Naive thymus-derived CD4-positive, alpha-beta T cell (primary cell): ENCODE measurements around the gene FLVCR1. TPM values are rescaled to one million over a fixed set of nuclear protein-coding genes. Genes with fewer than 3 reads are reported as not detected.
"Not testable (repeated sequence)": the region's sequence is repeated elsewhere in the genome, so short reads cannot be mapped to it uniquely, and the experiment has no call there.

Experiments used
- ATAC-seq: fragments of 150-1000 bp; cut with Tn5 transposase; 2 replicates; pipeline ENCODE4 v1.10.0; 2021; ENCODE audit warnings: mild to moderate bottlenecking, moderate library complexity
- CTCF ChIA-PET: fragments of 350-600 bp; sonication (Branson Sonifier 250); formaldehyde crosslinking; loops from one replicate; lab custom pipeline; 2021; ENCODE audit warnings: antibody characterized with exemption; lab: Charles Lee
- POLR2A ChIA-PET: fragments of 350-600 bp; sonication (Branson Sonifier 250); formaldehyde crosslinking; loops from one replicate; lab custom pipeline; 2021; ENCODE audit warnings: antibody characterized with exemption, inconsistent platforms; lab: Charles Lee
- DNase-seq, 9 donors: peaks; one replicate each; pipeline versions ENCODE4 v3.0.0 to v3.0.0-alpha.2; 2020 to 2022; ENCODE audit warnings: mixed read lengths in 1 of 9
- H3K27ac ChIP-seq: one replicate; pipeline ENCODE4 v1.7.0; 2013; ENCODE audit warnings: mild to moderate bottlenecking, low read depth, low read length, moderate library complexity
- H3K27me3 ChIP-seq, 2 donors: one replicate each; pipeline ENCODE4 v1.7.0; 2013; ENCODE audit warnings: low read length in 2 of 2, mild to moderate bottlenecking in 2 of 2, moderate library complexity in 2 of 2; ENCODE audit not compliant: control insufficient read depth in 2 of 2, insufficient read depth in 2 of 2
- H3K36me3 ChIP-seq, 3 experiments: 1 replicate in 2 of 3; 2 replicates in 1 of 3; pipeline ENCODE4 v1.7.0; 2013; ENCODE audit warnings: low read length in 3 of 3, mild to moderate bottlenecking in 3 of 3, moderate library complexity in 1 of 3; ENCODE audit not compliant: insufficient read depth in 3 of 3, control insufficient read depth in 2 of 3
- H3K4me1 ChIP-seq, 2 donors: one replicate each; pipeline ENCODE4 v1.7.0; 2013; ENCODE audit warnings: low read length in 2 of 2, mild to moderate bottlenecking in 2 of 2, moderate library complexity in 1 of 2; ENCODE audit not compliant: control insufficient read depth in 2 of 2, insufficient read depth in 2 of 2
- H3K4me3 ChIP-seq: 2 replicates; pipeline ENCODE4 v1.7.0; 2013; ENCODE audit warnings: mild to moderate bottlenecking, low read length
- H3K9me3 ChIP-seq, 3 experiments: 1 replicate in 2 of 3; 2 replicates in 1 of 3; pipeline ENCODE4 v1.7.0; 2013; ENCODE audit warnings: low read length in 3 of 3; ENCODE audit not compliant: control insufficient read depth in 2 of 3
- H3K27ac Mint-ChIP-seq, 9 donors: one replicate each; pipeline ENCODE4 v1.8.0; 2020 to 2022; ENCODE audit warnings: mixed read lengths in 9 of 9, mild to moderate bottlenecking in 8 of 9, moderate library complexity in 5 of 9, inconsistent platforms in 2 of 9
- H3K27me3 Mint-ChIP-seq, 5 donors: one replicate each; pipeline ENCODE4 v1.8.0; 2021 to 2022; ENCODE audit warnings: mixed read lengths in 5 of 5, mild to moderate bottlenecking in 1 of 5
- H3K36me3 Mint-ChIP-seq, 5 donors: one replicate each; pipeline ENCODE4 v1.8.0; 2020 to 2022; ENCODE audit warnings: mixed read lengths in 5 of 5, mild to moderate bottlenecking in 3 of 5, inconsistent platforms in 1 of 5
- H3K4me1 Mint-ChIP-seq, 7 donors: one replicate each; pipeline ENCODE4 v1.8.0; 2020 to 2022; ENCODE audit warnings: mixed read lengths in 7 of 7, mild to moderate bottlenecking in 3 of 7, inconsistent platforms in 1 of 7
- H3K4me3 Mint-ChIP-seq, 10 donors: one replicate each; pipeline ENCODE4 v1.8.0; 2020 to 2022; ENCODE audit warnings: mild to moderate bottlenecking in 10 of 10, mixed read lengths in 10 of 10, moderate library complexity in 6 of 10, inconsistent platforms in 2 of 10
- H3K9me3 Mint-ChIP-seq, 11 donors: one replicate each; pipeline ENCODE4 v1.8.0; 2020 to 2022; ENCODE audit warnings: mixed read lengths in 11 of 11, mild to moderate bottlenecking in 4 of 11, inconsistent platforms in 1 of 11, moderate library complexity in 1 of 11
- intact Hi-C, 2 donors: fragments of 100-400 bp; cut with micrococcal nuclease; formaldehyde crosslinking; loops; one replicate each; pipeline ENCODE4 v1.15.1; 2023
- polyA plus RNA-seq, 2 donors: library from polyadenylated mRNA; unstranded; fragments of 300-500 nt; fragmentation: Illumina TruSeq; gene quantifications; one replicate each; pipeline ENCODE4 v1.2.3, GENCODE V29; 2021
- total RNA-seq, 6 experiments: library from RNA in 5 of 6; stranded (reverse) in 5 of 6; gene quantifications; 1 replicate in 5 of 6; 2 replicates in 1 of 6; pipeline ENCODE4 v1.2.3 and lab custom pipeline; 2021 to 2026

Gene FLVCR1
- total and polyA plus RNA-seq, 7 experiments from 2014 or later, result 2.3 to 12.2 (median 7.5) TPM

DNA sequence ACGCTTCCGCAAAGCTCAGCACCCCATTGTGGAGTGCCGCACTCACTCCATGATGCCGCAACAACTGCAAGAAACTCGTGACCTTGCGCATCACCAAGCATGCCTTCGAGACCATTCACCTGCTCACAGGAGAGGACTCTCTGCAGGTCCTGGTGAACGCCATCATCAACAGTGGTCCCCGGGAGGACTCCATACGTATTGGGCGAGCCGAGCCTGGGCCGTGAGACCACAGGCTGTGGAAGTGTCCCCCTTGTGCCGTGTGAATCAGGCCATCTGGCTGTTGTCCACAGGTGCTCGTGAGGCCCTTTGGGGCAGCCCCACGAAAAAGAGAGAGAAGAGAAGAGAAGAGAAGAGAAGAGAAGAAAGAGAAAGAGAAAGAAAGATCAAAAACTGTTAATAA is 33.9 kb upstream of the FLVCR1 start:
- CTCF ChIA-PET, result no interaction called here
- peaks cover 0 to 9% (median 5%) of the 10 kb centered on the region in 5 donors for H3K27me3 Mint-ChIP-seq
- intact Hi-C loops, result no loop called here

DNA sequence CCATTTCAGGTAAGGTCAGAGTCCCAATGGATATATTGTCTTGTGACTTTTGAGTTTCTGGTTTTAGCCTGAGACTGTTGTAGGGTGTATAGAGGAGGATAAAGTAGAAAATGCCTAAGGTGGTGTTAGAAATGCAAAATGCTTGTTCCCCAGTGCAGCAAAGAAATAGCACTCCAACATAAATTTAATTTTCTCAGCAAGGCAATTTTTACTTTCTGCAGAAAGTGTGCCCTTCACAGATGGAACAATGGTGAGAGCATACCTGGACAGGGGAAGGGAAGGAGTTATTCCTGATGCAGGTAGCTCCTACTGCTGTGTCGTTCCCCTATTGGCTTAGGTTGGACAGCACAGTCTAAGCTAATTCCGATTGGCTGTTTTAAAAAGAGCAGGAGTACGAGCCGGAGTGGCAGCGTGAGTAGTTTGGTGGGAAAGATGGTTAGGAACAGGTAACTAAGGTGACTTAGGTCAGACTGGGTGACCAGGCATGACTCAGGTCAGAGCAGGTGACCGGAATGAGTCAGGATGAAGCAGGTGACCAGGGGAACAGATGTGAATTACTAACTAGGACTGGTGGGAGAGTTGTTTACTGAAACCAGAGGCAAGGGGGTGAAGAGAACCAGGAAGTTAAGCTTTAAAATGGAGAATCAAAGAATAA is 32.1 kb upstream of the FLVCR1 start:
- H3K4me1 Mint-ChIP-seq, result no peaks in the 10 kb centered on the region
- no peaks in the 10 kb centered on the region for H3K27me3 ChIP-seq
- no peak overlapping the region for H3K27ac Mint-ChIP-seq
- H3K9me3 ChIP-seq, result peaks cover 0 to 15% (median 0%) of the 10 kb centered on the region in 3 experiments
- DNase-seq (no peak), ATAC-seq (no peak)
- ChIA-PET POLR2A (no interaction called here), CTCF (interaction anchor here (0.6 kb wide), 1 partner anchor 402 kb away, joined by 3 read pairs; no protein-coding TSS in a partner anchor)
- H3K36me3 ChIP-seq, result no peaks in the 10 kb centered on the region
- H3K27me3 Mint-ChIP-seq, result peaks cover 0 to 9% (median 5%) of the 10 kb centered on the region in 5 donors
- no peak overlapping the region for H3K27ac ChIP-seq
- H3K4me1 ChIP-seq, result no peaks in the 10 kb centered on the region
- peaks cover 11 to 40% (median 19%) of the 10 kb centered on the region in 11 donors for H3K9me3 Mint-ChIP-seq
- H3K4me3 ChIP-seq, result no peak overlapping the region
- intact Hi-C loops, result no loop called here
- H3K4me3 Mint-ChIP-seq, result no peak overlapping the region
- peaks cover 6 to 22% (median 14%) of the 10 kb centered on the region in 5 donors for H3K36me3 Mint-ChIP-seq

More for the DNA sequence above, 33.9 kb upstream of the FLVCR1 start:
- no peaks in the 10 kb centered on the region for H3K4me1 ChIP-seq
- no peak overlapping the region for H3K4me3 Mint-ChIP-seq
- no peaks in the 10 kb centered on the region for H3K27me3 ChIP-seq
- H3K27ac Mint-ChIP-seq, result no peak overlapping the region
- POLR2A ChIA-PET, result no interaction called here
- H3K9me3 ChIP-seq, result peaks cover 0 to 15% (median 0%) of the 10 kb centered on the region in 3 experiments
- H3K36me3 Mint-ChIP-seq, result peaks cover 6 to 22% (median 14%) of the 10 kb centered on the region in 5 donors
- no peak overlapping the region for H3K27ac ChIP-seq
- H3K4me1 Mint-ChIP-seq, result peaks cover 0 to 7% (median 4%) of the 10 kb centered on the region in 7 donors
- H3K36me3 ChIP-seq, result no peaks in the 10 kb centered on the region
- no peak overlapping the region for H3K4me3 ChIP-seq
- DNase-seq (no peak), ATAC-seq (no peak)
- peaks cover 11 to 40% (median 19%) of the 10 kb centered on the region in 11 donors for H3K9me3 Mint-ChIP-seq

DNA sequence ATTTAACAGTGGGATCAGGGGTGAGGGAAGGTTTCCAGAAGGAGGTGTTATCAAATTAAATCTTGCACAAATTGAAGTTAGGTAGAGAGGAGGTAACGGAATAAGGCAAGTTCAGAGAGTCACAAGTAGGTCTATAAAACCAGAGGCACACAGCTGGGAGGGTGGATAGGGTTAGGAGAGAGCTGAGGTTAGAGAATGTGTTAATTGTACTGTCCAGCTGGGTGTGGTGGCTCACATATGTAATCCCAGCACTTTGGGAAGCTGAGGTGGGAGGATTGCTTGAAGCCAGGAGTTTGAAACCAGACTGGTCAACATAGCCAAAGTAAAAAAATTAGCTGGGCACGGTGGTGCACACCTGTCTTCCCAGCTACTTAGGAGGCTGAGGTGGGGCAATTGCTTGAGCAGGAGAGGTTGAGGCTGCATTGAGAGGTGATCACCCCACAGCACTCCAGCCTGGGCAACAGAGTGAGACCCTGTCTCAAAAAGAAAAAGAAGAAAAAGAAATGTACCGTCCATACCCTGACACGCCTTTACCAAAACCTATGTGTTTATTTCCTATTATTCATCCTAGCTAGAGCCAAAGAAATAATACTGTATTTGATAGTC is 30.8 kb upstream of the FLVCR1 start:
- Mint-ChIP-seq H3K9me3 (peaks cover 11 to 40% (median 19%) of the 10 kb centered on the region in 11 donors), H3K27me3 (peaks cover 5 to 15% (median 6%) of the 10 kb centered on the region in 5 donors), H3K27ac (no peak overlapping the region), H3K36me3 (peaks cover 6 to 22% (median 14%) of the 10 kb centered on the region in 5 donors), H3K4me1 (peaks cover 0 to 4% (median 0%) of the 10 kb centered on the region in 7 donors), H3K4me3 (no peak overlapping the region)
- Histone ChIP-seq H3K4me1 (no peaks in the 10 kb centered on the region), H3K27ac (no peak overlapping the region), H3K4me3 (no peak overlapping the region), H3K27me3 (no peaks in the 10 kb centered on the region), H3K9me3 (peaks cover 0 to 15% (median 0%) of the 10 kb centered on the region in 3 experiments), H3K36me3 (no peaks in the 10 kb centered on the region)
- POLR2A ChIA-PET, result no interaction called here
- DNase-seq (no peak), ATAC-seq (no peak)
- CTCF ChIA-PET, result interaction anchor here (0.7 kb wide), 1 partner anchor 83 kb away, joined by 3 read pairs; no protein-coding TSS in a partner anchor
- intact Hi-C loops, result no loop called here

DNA sequence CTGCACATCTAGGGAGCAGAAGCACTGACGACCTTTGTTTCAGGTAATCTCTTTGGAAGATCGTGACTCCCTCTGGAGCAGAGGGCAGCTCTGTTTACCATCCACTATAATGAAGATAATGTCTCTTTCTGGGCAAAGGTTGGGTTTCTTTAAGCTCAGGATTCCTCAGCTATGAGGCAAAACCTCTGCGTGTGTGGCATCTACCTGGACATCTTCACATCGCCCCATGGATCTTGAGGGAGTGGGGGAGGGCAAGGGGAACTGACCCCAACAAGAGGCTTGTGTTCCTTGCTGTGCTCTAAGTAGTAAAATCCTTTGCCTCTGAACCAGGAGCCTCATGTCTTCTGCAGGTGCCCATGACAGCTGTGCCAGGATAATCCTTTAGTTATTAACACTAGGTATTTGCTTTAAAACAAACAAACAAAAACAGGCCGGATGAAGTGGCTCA is 30.2 kb upstream of the FLVCR1 start:
- Mint-ChIP-seq H3K27me3 (peaks cover 5 to 15% (median 6%) of the 10 kb centered on the region in 5 donors), H3K4me1 (peaks cover 0 to 4% (median 0%) of the 10 kb centered on the region in 7 donors), H3K4me3 (no peak overlapping the region), H3K9me3 (peaks cover 11 to 40% (median 19%) of the 10 kb centered on the region in 11 donors), H3K36me3 (peaks cover 6 to 22% (median 14%) of the 10 kb centered on the region in 5 donors), H3K27ac (no peak overlapping the region)
- H3K36me3 ChIP-seq, result no peaks in the 10 kb centered on the region
- intact Hi-C loops, result no loop called here
- H3K4me1 ChIP-seq, result no peaks in the 10 kb centered on the region
- peaks cover 0 to 15% (median 0%) of the 10 kb centered on the region in 3 experiments for H3K9me3 ChIP-seq
- ATAC-seq (no peak), DNase-seq (no peak)
- CTCF ChIA-PET, result interaction anchor here (0.7 kb wide), 1 partner anchor 84 kb away, joined by 3 read pairs; no protein-coding TSS in a partner anchor
- H3K27ac ChIP-seq, result no peak overlapping the region
- POLR2A ChIA-PET, result no interaction called here
- no peak overlapping the region for H3K4me3 ChIP-seq
- no peaks in the 10 kb centered on the region for H3K27me3 ChIP-seq

DNA sequence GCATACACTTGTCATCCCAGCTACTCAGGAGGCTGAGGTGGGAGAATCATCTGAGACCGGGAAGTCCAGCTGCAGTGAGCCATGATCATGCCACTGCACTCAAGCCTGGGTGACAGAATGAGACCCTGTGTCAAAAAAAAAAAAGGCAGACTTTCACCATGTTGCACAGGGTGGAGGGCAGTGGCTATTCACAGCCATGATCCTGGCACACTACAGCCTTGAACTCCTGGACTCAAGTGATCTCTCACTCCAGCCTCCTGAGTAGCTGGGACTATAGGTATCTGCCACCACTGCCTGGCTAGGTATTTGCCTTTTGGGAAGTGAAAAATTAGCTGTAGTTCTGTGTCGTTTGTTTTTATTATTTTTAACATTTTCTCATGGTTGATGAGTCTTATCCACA is 29.7 kb upstream of the FLVCR1 start:
- Histone ChIP-seq H3K9me3 (peaks cover 0 to 15% (median 0%) of the 10 kb centered on the region in 3 experiments), H3K27ac (no peak overlapping the region), H3K36me3 (no peaks in the 10 kb centered on the region), H3K27me3 (no peaks in the 10 kb centered on the region), H3K4me3 (no peak overlapping the region), H3K4me1 (no peaks in the 10 kb centered on the region)
- ATAC-seq (no peak), DNase-seq (no peak)
- H3K27me3 Mint-ChIP-seq, result peaks cover 5 to 15% (median 6%) of the 10 kb centered on the region in 5 donors
- no peak overlapping the region for H3K4me3 Mint-ChIP-seq
- peaks cover 6 to 22% (median 14%) of the 10 kb centered on the region in 5 donors for H3K36me3 Mint-ChIP-seq
- POLR2A ChIA-PET, result no interaction called here
- peaks cover 11 to 39% (median 19%) of the 10 kb centered on the region in 11 donors for H3K9me3 Mint-ChIP-seq
- intact Hi-C loops, result no loop called here
- H3K4me1 Mint-ChIP-seq, result peaks cover 0 to 4% (median 0%) of the 10 kb centered on the region in 7 donors
- H3K27ac Mint-ChIP-seq, result no peak overlapping the region
- CTCF ChIA-PET, result no interaction called here

DNA sequence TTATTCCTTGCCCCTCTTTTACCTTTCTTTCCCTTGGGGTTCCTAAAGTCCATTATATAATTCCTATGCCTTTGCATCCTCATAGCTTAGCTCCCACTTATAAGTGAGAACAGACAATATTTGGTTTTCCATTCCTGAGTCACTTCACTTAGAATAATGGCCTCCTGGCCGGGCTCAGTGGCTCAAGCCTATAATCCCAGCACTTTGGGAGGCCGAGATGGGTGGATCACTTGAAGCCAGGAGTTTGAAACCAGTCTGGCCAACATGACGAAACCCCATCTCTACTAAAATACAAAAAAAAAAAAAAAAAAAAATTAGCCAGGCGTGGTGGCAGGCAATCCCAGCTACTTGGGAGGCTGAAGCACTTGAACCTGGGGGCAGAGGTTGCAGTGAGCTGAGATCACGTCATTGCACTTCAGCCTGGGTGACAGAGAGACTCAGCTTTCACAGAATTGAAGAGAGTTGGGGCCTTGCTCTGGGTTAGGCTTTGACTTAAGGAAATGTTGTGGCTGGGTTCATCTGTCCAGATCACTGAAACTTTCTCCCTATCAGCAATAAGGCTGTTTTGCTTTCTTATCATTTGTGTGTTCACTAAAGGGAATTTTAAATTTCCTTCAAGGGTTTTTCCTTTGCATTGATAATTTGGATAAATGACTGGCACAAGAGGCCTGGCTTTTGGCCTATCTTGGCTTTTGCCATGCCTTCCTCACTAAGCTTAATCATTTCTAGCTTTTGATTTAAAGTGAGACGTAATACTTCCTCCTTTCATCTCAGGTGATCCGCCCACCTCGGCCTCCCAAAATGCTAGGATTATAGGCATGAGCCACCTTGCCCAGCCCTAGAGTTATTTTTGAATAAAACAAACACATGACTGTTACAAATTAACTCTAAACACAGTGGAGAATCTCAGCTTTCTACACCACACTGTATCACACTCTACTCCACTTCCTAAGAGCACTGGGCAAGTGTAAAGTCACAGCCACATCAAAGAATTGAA is 24.6 kb upstream of the FLVCR1 start:
- H3K4me3 ChIP-seq, H3K27ac Mint-ChIP-seq, intact Hi-C loops, POLR2A ChIA-PET, H3K36me3 Mint-ChIP-seq, H3K27ac ChIP-seq, H3K4me3 Mint-ChIP-seq, H3K4me1 ChIP-seq, ATAC-seq, H3K36me3 ChIP-seq, H3K27me3 ChIP-seq, DNase-seq, H3K9me3 Mint-ChIP-seq, H3K9me3 ChIP-seq, H3K4me1 Mint-ChIP-seq, H3K27me3 Mint-ChIP-seq: not testable (repeated sequence)
- CTCF ChIA-PET, result interaction anchor here (0.7 kb wide), 1 partner anchor 199 kb away, joined by 3 read pairs; no protein-coding TSS in a partner anchor
